ENCODE results near the gene KIAA2012.

Gene KIAA2012

DNA sequence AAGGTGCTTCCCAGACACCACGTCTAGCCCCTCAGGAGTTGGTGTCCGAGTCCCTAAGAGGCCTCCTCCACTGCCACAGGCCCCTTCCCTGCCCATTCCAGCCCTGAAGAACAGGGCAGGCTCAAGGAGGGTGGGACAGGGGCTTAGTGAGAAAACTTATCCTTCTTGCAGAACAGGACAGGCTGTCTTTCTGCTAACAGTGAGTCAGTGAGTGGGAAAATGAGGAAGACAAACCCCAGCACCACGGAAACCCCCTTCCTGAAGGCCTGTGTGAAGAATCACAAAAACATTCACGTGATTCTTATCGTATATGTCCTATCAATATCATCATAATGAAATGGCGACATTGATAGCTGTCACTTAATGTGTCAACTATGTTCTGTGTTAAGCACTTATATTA is 29.6 kb upstream of the KIAA2012 start:
- DNase-seq, result no peak

DNA sequence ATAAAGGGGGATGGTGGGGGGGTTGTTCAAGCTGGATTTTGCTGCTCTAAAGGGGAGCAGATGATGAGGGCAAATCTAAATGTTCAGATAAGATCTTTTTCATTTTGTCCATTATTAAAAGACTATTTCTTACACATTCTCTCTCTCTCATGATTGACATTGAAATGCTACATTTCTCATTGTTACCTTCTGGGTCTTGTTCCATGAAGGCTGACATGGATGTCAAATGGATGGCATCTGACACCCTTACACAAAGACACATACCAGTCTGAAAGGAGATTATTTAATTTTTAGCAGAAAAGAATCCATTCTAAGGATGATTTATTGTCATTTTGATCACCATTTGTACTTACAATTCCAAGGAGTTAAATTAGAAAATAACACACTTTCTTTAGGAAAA is 28.3 kb upstream of the KIAA2012 start:
- DNase-seq, result no peak

DNA sequence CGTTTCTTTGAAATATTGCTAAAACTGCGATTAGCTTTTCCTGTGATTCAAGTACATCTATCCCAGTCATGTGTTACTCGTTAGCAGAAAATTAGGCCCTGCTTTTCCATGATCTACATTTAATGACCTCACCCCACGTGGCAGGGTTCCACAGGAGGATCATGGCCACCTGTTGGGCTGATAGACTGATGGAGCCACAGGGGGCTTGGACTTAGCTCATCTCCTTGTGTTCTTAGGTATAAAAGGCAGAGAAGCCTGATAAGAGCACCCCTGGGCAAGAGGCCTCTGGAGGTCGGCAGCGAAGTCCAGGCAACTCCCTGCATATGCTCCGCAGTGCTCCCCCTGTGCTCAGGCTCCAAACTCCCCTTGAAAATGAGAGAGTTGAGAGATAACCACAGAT is 26.5 kb upstream of the KIAA2012 start:
- DNase-seq, result no peak

DNA sequence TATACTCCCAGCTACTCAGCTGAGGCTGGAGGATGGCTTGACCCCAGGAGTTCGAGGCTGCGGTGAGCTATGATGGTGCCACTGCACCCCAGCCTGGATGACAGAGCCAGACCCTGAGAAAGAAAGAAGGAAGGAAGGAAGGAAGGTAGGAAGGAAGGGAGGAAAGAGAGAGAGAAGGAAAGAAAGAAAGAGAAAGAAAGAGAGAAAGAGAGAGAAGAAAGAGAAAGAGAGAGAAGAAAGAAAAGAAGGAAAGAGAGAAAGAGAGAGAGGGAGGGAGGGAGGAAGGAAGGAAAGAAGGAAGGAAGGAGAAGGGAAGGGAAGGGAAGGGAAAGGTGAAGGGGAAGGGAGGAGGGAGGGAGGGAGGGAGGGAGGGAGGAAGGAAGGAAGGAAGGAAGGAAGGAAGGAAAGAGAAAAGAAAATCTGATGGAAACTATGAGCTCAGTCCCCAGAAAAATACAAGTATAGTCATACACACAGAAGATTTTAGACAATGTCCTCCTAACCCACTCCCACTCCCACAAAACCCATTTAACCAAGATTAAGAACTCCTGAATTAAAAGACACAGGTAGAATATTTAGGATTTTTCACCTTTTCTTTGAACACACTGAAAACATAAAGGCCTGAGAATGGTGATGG is 23.8 kb upstream of the KIAA2012 start:
- no peak for DNase-seq

DNA sequence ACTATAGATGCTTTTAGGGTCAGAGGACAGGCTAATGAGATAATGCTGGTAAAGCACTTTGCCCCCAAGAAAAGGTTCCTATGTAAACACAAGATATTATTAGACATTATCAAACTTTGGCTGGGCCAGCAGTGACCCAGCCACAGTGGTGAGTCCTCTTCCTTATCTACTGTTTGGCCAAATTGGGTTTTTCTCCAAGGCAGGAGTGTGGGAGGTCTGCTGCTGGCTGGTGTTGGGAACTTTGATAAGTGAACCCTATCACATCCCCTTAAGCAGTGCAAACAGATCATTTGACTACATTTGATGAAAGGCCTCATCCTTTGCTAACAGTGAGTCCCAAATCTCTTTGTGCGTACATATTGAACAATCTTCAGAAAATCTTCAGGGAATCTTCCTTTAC is 23.2 kb upstream of the KIAA2012 start:
- no peak for DNase-seq

DNA sequence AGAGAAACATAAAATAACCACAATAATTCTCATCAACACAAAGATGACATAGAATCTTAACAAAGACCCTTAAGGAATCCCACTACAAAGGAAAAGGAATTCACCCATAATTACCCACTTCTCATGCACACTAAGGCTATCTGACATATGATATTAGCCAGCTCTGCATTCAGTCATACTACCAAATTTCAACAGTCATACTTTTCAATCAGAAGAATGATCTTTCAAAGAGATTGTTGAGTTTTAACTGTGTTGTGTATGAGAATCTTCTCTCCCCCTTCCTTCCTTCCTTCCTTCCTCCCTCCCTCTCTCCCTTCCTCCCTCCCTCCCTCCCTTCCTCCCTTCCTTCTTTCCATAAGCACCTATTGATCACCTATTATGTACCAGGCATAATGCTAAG is 22.4 kb upstream of the KIAA2012 start:
- no peak for DNase-seq

DNA sequence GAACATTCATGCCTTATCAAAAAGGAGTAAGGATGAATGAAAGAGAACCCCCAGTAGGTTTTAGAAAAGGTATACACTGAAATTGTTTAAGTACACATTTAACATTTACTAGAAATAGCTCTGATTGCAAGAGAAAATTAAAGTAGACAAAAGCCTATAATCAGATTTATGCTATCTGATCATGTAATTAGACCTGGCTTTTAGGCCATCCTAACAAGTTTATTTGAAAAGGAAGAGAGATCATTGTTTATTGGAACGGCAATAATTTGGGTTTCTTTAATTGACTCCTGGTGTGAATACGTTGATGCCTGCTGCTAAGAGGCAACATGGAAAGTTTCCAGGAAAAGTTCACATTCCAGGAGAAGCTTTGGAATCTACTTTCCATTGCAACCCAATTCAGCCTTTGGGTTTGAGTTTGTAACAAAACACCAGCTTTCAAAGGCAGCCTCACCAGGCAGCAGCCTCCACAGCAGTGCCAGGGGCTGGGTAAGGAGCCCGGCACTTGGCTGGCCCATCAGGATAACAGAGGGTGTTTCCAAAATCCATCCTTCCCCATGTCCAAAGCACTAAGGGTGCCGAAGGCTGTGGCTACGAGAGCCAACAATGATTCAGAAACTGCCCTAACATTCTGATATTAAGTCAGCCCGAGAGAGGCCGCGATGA is 21.4 kb upstream of the KIAA2012 start:
- DNase-seq, result no peak

DNA sequence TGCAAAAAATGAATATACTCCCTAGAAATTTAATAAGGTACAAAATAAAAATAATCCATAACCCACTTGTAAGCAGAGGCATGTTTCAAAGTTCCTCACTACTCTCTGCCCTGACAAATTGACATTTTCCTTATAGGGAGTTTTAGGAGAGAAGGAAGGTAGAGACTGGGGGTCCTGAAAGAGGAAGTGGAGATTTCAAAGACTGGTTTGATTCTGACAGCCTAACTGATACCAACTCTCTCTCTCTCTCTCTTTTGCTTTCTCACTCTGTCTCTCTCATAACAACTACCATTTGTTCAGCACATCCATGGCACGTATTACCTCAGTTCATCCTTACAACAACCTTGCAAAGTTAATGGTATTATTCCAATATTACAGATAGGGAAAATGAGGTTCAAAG is 20.8 kb upstream of the KIAA2012 start:
- DNase-seq, result no peak

DNA sequence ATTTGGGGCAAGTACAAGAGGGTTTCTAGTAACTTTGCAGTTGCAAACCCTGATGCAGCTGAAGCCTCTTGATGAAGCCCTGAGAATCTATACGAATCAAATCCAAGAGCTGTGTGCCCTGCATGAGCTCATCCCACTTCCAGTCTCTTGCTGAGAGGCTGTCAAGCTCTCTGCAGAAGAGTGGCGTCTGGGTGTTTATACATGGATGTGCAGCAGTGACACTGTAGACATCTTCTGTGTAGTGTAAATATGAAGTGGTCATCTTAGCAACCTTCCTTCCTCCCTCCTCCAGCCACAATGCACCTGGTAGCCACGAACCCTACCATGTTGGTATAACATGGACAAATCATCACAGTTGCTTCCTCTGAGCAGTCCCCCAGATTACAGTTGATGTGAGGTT is 18.4 kb upstream of the KIAA2012 start:
- no peak for DNase-seq

DNA sequence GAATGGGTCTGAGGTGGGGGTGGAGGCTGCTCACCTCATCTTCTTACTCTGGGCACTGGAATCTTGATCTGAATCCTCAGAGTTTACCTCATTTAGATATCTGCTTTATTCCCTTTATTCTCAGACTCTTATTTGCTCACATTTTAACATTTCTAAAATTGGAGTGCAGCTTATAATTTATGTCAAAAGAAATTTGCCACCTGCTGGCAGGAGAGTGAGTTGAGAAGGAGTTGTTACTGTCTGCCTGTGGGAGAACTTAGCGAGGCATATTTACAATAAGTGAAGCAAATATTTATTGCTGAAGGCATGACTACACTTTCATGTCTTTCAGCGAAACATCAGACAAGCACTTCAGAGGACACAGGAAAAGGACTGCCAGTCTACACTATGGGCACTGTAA is 16.4 kb upstream of the KIAA2012 start:
- no peak for DNase-seq

DNA sequence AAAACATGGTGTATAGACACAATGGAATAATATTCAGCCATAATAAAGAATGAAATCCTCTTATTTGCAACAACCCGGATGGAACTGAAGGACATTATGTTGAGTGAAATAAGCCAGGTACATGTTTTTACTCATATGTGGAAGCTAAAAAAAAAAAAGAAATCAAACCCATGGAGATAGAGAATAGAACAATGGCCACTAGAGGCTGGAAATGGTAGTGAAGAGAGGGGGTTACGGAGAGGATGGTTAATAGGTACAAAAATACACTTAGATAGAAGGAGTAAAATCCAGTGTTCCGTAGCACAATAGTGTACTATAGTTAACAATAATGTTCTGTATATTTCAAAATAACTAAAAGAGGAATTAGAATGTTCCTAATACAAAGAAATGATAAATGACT is 12.8 kb upstream of the KIAA2012 start:
- no peak for DNase-seq

DNA sequence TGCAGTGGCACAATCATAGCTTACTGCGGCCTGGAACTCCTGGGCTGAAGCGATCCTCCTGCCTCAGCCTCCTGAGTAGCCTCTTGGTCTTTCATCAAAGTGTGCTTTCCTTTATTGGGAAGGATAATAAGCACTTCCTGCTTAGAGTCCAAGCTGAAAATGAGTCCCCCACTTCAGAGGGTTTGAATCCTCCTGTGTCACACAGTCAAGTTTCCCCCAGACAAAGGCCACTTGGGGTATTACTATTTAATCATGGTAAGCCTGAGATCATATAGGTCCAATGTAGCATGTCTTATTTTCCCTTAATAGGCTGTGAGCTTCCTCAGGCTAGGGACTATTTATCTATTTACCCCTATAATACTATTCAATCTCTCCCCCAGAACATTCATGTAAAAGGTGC is 11.4 kb upstream of the KIAA2012 start:
- no peak for DNase-seq

DNA sequence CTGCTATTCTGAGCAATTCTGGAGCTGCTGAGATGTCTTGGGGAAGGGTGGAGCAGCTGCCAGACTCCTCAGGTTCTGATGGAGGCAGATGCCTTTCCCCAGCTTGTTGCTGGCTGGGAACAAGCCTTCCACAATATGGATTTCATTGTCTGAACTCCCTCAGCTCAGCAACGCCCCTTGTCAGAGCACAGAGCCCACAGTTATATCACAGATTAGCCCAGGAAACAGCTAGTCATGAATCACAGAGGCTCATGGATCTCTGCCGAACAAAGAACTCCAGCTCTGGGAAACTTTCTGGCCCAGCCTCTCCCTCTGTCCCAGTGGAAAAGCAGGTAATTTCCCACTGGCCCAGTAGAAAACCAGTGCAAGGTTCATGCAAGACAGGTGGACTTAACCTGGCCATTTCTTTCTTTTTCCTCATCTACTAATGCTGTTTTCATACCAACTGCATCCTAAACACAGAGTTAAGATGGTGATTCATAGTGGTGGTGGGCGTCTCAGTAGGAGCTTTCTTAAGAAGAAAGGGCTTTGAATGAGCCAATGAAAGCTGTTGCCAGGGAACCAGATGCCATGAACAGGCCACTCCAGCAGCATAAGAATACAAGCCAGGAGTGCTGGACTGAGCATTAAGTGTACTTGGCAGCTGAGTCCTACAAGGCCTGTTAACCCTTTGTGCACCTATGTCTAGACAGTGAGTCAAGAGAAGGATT is 8.7 kb upstream of the KIAA2012 start:
- DNase-seq, result no peak

DNA sequence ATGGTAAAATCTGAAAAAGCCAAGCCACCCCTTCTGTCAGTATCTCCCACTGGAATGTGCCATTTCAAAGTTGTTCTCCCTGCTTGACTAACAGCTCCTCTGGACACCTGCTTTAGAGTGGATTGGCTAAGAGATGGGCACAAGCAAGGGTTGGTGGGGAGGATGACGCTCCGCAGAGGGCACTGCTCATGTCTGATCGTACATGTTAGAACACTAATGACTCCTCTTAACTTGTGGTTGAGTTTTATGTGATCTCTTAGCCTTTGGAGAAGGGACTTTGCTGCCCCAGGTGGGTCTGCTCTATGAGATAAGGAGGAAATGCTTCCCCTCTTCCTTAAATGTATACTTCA is 8.2 kb upstream of the KIAA2012 start:
- DNase-seq, result no peak

DNA sequence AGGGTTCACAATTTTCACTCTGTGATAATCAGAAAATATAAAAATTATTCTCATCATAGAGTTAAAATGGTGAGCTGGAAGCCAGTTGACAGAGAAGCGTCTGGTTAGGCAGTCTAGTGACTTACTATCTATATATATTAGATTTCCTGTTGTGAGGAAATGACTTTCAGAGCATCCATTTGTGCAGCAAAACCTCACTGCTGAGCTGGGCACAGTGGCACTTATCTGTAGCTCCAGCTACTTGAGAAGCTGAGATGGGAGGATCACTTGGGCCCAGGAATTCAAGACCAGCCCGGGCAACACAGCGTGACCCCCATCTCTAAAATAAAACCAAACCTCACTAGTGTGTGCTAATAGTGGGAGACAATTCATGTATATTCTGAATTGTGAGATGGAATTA is 7.2 kb upstream of the KIAA2012 start:
- no peak for DNase-seq

DNA sequence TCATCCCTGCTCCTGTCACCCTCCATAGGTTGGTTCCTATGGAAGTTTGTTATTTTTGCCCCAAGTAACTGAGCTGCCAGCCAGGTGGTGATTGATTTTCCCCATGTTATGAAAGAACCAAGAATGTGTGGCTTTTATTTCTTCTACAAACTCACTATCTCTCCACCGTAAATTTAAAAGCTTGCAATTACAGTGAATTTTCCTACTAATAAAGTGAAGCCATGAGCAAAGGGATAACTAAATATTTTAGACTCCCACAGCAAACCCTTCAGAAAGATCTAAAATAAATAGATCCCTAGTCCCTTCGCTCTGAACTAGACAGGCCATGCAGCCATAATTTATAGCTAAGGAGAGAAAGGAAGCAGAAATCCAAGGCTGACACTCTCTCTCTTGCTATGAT is 6.2 kb upstream of the KIAA2012 start:
- no peak for DNase-seq

DNA sequence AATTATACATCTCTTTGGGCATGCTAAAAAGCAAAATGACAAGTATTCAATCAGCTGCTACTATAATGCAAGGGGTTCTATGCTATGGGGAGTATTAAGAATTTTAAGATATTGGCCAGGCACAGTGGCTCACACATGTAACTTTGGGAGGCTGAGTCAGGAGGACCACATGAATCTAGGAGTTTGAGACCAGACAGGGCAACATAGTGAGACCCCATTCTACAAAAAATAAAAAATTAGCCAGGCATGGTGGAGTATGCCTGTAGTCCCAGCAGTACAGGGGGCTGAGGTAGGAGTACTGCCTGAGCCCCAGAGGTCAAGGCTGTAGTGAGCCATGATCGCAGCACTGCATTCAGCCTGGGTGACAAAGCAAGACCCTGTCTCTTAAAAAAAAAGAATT is 5.5 kb upstream of the KIAA2012 start:
- no peak for DNase-seq

DNA sequence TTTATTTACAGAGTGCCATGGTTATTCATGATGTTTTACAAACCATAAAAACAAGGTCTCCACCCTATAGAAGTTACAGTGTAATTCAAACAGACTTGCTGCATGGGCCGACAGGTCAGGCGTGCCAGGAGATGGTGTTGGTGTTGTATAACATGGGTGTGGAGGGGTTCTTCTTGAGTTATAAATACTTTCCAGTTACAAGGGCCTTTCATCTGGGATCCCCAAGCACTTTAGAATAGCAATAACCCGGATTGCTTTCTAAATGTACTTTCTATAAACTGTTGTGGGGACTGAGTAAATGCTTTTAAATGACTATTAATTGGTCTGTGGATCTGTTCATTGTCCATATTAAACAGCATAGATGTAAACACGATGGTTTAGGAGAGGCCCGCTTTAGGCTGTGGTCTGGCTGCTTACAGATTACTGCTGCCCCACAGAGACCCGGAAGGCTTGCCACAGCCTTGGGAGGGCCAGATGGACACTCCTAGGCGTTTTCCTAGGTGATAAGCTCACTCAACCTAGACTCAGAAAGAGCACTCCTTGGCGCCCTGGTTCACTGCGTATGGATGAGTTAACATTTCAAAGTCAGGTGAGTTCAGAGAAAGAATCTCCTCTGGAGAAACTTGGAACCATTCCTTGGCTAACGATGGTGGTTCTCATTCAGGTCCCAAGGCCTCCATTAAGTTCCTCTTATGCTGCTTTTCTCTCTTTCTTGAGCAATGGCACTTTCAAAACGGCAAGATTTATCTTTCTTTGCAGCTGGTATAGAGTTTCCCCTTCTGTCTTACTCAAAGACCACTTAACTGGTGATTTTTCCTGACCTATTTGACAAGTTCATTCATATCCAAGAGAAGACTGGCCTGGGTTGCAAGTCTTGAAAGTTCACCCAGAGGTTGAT is 3.6 kb upstream of the KIAA2012 start:
- DNase-seq, result no peak

DNA sequence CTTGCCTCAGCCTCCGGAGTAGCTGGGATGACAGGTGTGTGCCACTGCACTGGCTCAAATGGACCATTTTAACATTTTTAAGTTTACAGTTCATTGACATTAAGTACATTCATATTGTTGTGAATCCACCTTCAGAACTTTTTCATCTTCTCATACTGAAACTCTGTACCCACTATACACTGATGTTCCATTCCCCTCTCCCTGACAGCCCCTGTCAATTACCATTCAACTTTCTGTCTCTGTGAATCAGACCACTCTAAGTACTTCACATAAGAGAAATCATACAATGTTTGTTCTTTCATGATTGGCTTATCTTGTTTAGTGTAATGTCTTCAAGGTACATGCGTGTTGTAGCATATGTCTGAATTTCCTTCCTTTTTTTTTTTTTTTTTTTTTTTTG is 1.9 kb upstream of the KIAA2012 start:
- no peak for DNase-seq

DNA sequence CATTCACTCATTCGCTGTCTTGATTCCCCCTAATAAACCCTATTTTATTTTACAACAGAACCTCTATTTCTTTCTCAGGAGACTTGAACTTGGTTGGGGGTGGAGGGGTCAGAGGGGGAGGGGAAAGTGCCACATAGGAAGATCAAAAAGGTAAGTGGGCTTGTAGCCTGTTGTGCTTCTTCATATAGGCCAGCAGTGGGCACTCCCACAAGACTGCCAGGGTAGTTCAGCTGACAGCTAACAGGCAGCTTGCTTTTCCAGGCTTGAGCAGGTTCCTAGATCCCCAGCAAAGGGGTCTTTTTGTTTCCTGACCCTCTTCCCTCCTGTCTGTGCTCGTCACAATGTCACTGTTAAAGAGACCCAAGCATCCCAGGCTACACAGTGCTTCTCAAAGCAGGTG is 829 bp upstream of the KIAA2012 start:
- no peak for DNase-seq

DNA sequence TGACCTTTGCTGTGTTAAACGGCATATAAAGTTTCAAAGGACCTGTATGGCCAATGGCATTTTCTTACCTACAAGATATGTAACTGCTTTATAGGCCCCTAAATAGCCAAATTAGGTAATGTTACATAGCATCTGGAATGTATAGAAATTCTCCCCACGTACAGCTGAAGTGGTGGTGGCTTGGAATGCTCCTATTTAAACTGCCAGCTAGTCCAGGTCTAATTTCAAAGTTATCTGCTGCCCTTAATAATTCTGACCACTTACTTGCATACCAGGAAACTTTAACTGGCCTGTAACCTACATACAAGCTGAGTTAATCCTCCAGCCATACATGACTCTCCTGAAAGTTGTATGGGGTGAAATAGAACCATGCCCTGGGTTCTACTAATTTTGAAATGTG is 1.3 kb downstream of the KIAA2012 start:
- DNase-seq, result no peak

DNA sequence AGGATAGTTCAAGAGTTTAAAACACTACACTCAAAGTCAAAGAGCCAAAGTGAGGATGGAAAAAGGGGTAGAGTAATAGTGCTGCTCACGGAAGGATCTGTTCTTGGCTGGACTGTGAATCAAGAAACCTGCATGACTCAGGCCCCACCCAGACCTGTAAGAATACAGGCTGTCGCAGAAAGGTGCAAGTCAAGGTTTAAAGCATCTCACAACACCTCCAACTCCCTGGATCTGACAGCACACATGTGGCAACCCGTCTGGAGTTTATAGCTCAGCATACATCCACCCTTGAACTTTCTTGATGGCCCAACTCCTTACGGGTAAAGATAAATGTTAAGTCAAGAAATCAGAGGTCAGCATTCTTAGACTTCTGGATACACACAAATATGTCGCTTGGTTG is 6.3 kb downstream of the KIAA2012 start:
- no peak for DNase-seq

DNA sequence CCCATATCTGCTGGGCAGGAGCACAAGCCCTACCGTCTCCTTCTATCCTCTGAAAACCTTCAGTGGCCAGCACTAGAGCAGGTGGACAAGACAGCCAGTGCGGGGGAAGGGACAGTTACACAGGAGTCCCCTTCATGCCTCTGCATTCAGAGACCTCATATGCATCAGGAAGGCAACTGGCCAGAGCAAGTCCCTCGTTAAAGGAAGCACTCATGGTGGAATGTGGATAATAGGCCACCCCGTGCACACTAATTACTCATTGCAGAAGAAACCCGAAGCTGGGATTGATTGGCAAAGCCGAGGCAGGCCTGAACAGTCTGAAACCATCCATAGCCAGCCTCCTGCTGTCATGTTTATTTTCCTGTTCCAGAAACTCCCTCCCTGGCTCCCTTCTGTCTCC is 11.2 kb downstream of the KIAA2012 start:
- no peak for DNase-seq

DNA sequence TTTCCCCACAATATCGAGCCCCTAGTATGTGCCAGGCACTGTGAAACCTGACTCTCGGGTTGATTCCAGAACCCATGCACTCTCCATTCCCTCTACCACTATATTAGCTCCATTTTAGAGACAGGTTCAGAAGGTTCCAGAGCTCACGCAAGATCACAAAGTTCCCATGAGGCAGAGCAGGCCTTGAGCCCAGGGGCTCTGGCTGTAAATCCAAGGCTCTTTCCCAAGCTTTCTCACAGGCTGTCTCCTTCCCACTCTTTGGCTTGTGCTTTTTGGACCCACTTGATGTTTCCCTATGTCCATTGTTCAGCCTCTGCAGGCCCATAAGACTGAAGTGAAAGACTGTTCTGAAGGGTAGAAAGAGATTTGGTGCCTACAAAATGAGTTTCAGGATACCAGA is 15.7 kb downstream of the KIAA2012 start:
- DNase-seq, result no peak
